Activated T-helper 2 cell treated with anti-CD3 and anti-CD28 coated beads, Interferon-gamma antibody, Interleukin-2, Interleukin-4, amounts not matched to agents 10 μg/mL and 5 μg/mL and 100 μg/mL, durations not matched to agents 14 hours and 24 hours and 36 hours (primary cell): Measurements from ENCODE around the gene TLR3. TPM values are rescaled to one million over a fixed set of nuclear protein-coding genes. Genes with fewer than 3 reads are reported as not detected.
A peak's percentile ranks its signal among the peaks of the same experiment; 100 is the strongest.

Experiments used
- DNase-seq: peaks from one replicate; pipeline ENCODE4 v3.0.0; 2021; ENCODE audit warnings: low spot score
- H3K27ac Mint-ChIP-seq: one replicate; pipeline ENCODE4 v1.8.0; 2021; ENCODE audit warnings: mixed read lengths
- H3K27me3 Mint-ChIP-seq: one replicate; pipeline ENCODE4 v1.8.0; 2021; ENCODE audit warnings: low read depth, mixed read lengths
- H3K36me3 Mint-ChIP-seq: one replicate; pipeline ENCODE4 v1.8.0; 2021; ENCODE audit warnings: low read depth, mixed read lengths
- H3K4me1 Mint-ChIP-seq: one replicate; pipeline ENCODE4 v1.8.0; 2021; ENCODE audit warnings: low read depth, mixed read lengths
- H3K4me3 Mint-ChIP-seq: one replicate; pipeline ENCODE4 v1.8.0; 2021; ENCODE audit warnings: low read depth, mild to moderate bottlenecking, moderate library complexity, mixed read lengths
- H3K9me3 Mint-ChIP-seq: one replicate; pipeline ENCODE4 v1.8.0; 2021; ENCODE audit warnings: mixed read lengths
- intact Hi-C: fragments of 100-400 bp; cut with micrococcal nuclease; formaldehyde crosslinking; loops from one replicate; pipeline ENCODE4 v1.15.1; 2023
- total RNA-seq: library from RNA; stranded (reverse); gene quantifications from 2 replicates; pipeline ENCODE4 v1.2.3, GENCODE V29; 2022

The TLR3 gene
- total RNA-seq, 1 donor from 2014 or later = not detected

- Mint-ChIP-seq H3K36me3 (no peaks in the 10 kb centered on the region), H3K27me3 (peaks cover 38% of the 10 kb centered on the region), H3K27ac (no peak overlapping the region), H3K4me3 (no peak overlapping the region), H3K4me1 (no peaks in the 10 kb centered on the region), H3K9me3 (no peaks in the 10 kb centered on the region)
- DNase-seq = no peak
- intact Hi-C loops = no loop called here
Measured at GRCh38 chr4:186102931-186103330, 34.0 kb downstream of the TLR3 start.

GRCh38 chr4:186104114-186104889 is 35.3 kb downstream of the TLR3 start, which contains the start of gene FAM149A:
Gene FAM149A (plus strand): TSS chr4:186104704.
- H3K4me3 Mint-ChIP-seq = peak within 1 kb of the TSS; percentile 56
- DNase-seq = peak; percentile 14
- intact Hi-C loops = no loop called here
- no peaks in the 10 kb centered on the region for H3K4me1 Mint-ChIP-seq
- peaks cover 44% of the 10 kb centered on the region for H3K27me3 Mint-ChIP-seq
- no peaks in the 10 kb centered on the region for H3K36me3 Mint-ChIP-seq
- H3K9me3 Mint-ChIP-seq = no peaks in the 10 kb centered on the region
- H3K27ac Mint-ChIP-seq = no peak within 1 kb of the TSS

- DNase-seq = no peak
- intact Hi-C loops = no loop called here
- Mint-ChIP-seq H3K9me3 (no peaks in the 10 kb centered on the region), H3K36me3 (no peaks in the 10 kb centered on the region), H3K4me3 (peak overlapping the region; percentile 56), H3K27me3 (peaks cover 44% of the 10 kb centered on the region), H3K27ac (no peak overlapping the region), H3K4me1 (no peaks in the 10 kb centered on the region)
Measured at GRCh38 chr4:186104890-186105646, 36.1 kb downstream of the TLR3 start.

- H3K36me3 Mint-ChIP-seq = no peaks in the 10 kb centered on the region
- H3K27me3 Mint-ChIP-seq = peaks cover 44% of the 10 kb centered on the region
- H3K9me3 Mint-ChIP-seq = no peaks in the 10 kb centered on the region
- peak overlapping the region; percentile 56 for H3K4me3 Mint-ChIP-seq
- intact Hi-C loops = no loop called here
- no peaks in the 10 kb centered on the region for H3K4me1 Mint-ChIP-seq
- no peak for DNase-seq
- H3K27ac Mint-ChIP-seq = no peak overlapping the region
Measured at GRCh38 chr4:186105647-186106321, 36.8 kb downstream of the TLR3 start.

- H3K36me3 Mint-ChIP-seq = no peaks in the 10 kb centered on the region
- no peak for DNase-seq
- peaks cover 44% of the 10 kb centered on the region for H3K27me3 Mint-ChIP-seq
- H3K27ac Mint-ChIP-seq = no peak overlapping the region
- no peaks in the 10 kb centered on the region for H3K9me3 Mint-ChIP-seq
- H3K4me1 Mint-ChIP-seq = no peaks in the 10 kb centered on the region
- intact Hi-C loops = no loop called here
- H3K4me3 Mint-ChIP-seq = no peak overlapping the region
Measured at GRCh38 chr4:186107947-186108346, 39.0 kb downstream of the TLR3 start.

GRCh38 chr4:186108391-186108790 is 39.4 kb downstream of the TLR3 start:
- no peak overlapping the region for H3K4me3 Mint-ChIP-seq
- no peak for DNase-seq
- H3K27me3 Mint-ChIP-seq = peaks cover 39% of the 10 kb centered on the region
- no peaks in the 10 kb centered on the region for H3K36me3 Mint-ChIP-seq
- no peaks in the 10 kb centered on the region for H3K4me1 Mint-ChIP-seq
- no peaks in the 10 kb centered on the region for H3K9me3 Mint-ChIP-seq
- no peak overlapping the region for H3K27ac Mint-ChIP-seq
- intact Hi-C loops = no loop called here

GRCh38 chr4:186109245-186109644 is 40.3 kb downstream of the TLR3 start:
- H3K4me3 Mint-ChIP-seq = no peak overlapping the region
- intact Hi-C loops = no loop called here
- H3K27ac Mint-ChIP-seq = no peak overlapping the region
- peaks cover 31% of the 10 kb centered on the region for H3K27me3 Mint-ChIP-seq
- H3K9me3 Mint-ChIP-seq = no peaks in the 10 kb centered on the region
- no peaks in the 10 kb centered on the region for H3K36me3 Mint-ChIP-seq
- H3K4me1 Mint-ChIP-seq = no peaks in the 10 kb centered on the region
- DNase-seq = no peak

GRCh38 chr4:186116697-186117096 is 47.7 kb downstream of the TLR3 start:
- Mint-ChIP-seq H3K27me3 (peaks cover 6% of the 10 kb centered on the region), H3K4me3 (no peak overlapping the region), H3K36me3 (no peaks in the 10 kb centered on the region), H3K9me3 (no peaks in the 10 kb centered on the region), H3K27ac (no peak overlapping the region), H3K4me1 (no peaks in the 10 kb centered on the region)
- DNase-seq = no peak
- intact Hi-C loops = no loop called here

GRCh38 chr4:186118582-186118981 is 49.6 kb downstream of the TLR3 start:
- DNase-seq = no peak
- Mint-ChIP-seq H3K4me1 (no peaks in the 10 kb centered on the region), H3K4me3 (no peak overlapping the region)

GRCh38 chr4:186121057-186121456 is 52.1 kb downstream of the TLR3 start:
- DNase-seq = no peak
- peaks cover 6% of the 10 kb centered on the region for H3K27me3 Mint-ChIP-seq
- intact Hi-C loops = no loop called here
- H3K27ac Mint-ChIP-seq = no peak overlapping the region
- H3K4me3 Mint-ChIP-seq = no peak overlapping the region
- H3K9me3 Mint-ChIP-seq = no peaks in the 10 kb centered on the region
- H3K36me3 Mint-ChIP-seq = no peaks in the 10 kb centered on the region
- H3K4me1 Mint-ChIP-seq = no peaks in the 10 kb centered on the region

More at GRCh38 chr4:186118582-186118981, 49.6 kb downstream of the TLR3 start:
- H3K27me3 Mint-ChIP-seq = peaks cover 6% of the 10 kb centered on the region
- H3K9me3 Mint-ChIP-seq = no peaks in the 10 kb centered on the region
- H3K36me3 Mint-ChIP-seq = no peaks in the 10 kb centered on the region
- H3K27ac Mint-ChIP-seq = no peak overlapping the region
- intact Hi-C loops = no loop called here

- intact Hi-C loops = no loop called here
- no peaks in the 10 kb centered on the region for H3K9me3 Mint-ChIP-seq
- H3K27me3 Mint-ChIP-seq = no peaks in the 10 kb centered on the region
- no peaks in the 10 kb centered on the region for H3K36me3 Mint-ChIP-seq
- DNase-seq = no peak
- no peak overlapping the region for H3K27ac Mint-ChIP-seq
- H3K4me3 Mint-ChIP-seq = no peak overlapping the region
- peaks cover 8% of the 10 kb centered on the region for H3K4me1 Mint-ChIP-seq
Measured at GRCh38 chr4:186128842-186129241, 59.9 kb downstream of the TLR3 start.

- intact Hi-C loops = no loop called here
Measured at GRCh38 chr4:186131935-186132334, 63.0 kb downstream of the TLR3 start.

More at GRCh38 chr4:186131935-186132334, 63.0 kb downstream of the TLR3 start:
- Mint-ChIP-seq H3K4me3 (no peak overlapping the region), H3K36me3 (no peaks in the 10 kb centered on the region), H3K27ac (no peak overlapping the region), H3K27me3 (no peaks in the 10 kb centered on the region), H3K9me3 (no peaks in the 10 kb centered on the region), H3K4me1 (peaks cover 11% of the 10 kb centered on the region)
- no peak for DNase-seq
